Suppressor macrophage (primary cell): ENCODE results near the gene FOXO6.
A peak's percentile ranks its signal among the peaks of the same experiment; 100 is the strongest.

ENCODE experiments used
- DNase-seq, 4 experiments: peaks; one replicate each; pipeline ENCODE4 v3.0.0-alpha.2; 2020 to 2022

The FOXO6 gene

DNA sequence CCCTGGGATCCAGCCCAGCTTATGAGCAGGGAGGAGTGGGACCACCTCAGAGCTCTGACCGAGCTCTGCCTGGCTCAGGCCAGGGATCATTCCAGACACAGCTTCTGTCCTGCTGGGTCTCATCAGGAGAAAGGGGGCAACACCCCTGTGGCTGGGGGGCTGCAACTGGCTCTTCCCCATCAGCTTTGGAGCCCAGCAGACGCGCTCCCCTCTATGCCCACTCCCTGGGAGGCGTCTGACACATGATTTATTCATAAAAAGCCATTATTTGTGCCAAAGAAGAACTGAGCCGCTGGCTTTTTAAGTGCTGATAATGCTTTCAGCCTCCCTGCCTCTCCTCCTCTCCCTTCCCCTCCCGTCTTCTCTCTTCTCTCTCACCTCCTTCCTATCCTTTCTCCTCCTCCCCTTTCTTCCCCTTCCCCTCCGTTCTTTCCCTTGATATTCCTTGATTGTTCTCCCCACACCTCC is 25.0 kb downstream of the FOXO6 start:
- no peak for DNase-seq

- DNase-seq: no peak
Measured at GRCh38 chr1:41387667-41388091, 26.4 kb downstream of the FOXO6 start.

DNA sequence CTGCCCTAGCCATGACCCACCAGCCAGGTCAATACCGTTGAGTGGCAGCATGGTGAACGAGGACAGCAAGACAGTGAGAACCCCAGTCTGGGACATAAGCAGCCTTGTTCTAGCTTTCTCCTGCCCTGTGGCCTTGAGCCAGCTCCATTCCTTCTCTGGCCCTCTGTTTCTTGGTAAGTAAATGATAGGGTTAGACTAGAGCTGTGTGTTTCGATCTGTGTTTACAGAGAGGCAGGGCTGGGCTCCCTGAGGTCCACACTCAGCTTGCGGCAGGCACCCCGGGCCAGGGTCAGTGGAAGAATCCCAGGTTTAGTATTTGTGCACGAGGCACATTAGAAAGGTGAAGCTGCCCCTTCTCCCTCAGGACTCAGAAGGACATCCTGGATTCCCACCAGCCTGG is 27.3 kb downstream of the FOXO6 start:
- no peak for DNase-seq

GRCh38 chr1:41389009-41389408 is 27.8 kb downstream of the FOXO6 start:
- DNase-seq: no peak

DNA sequence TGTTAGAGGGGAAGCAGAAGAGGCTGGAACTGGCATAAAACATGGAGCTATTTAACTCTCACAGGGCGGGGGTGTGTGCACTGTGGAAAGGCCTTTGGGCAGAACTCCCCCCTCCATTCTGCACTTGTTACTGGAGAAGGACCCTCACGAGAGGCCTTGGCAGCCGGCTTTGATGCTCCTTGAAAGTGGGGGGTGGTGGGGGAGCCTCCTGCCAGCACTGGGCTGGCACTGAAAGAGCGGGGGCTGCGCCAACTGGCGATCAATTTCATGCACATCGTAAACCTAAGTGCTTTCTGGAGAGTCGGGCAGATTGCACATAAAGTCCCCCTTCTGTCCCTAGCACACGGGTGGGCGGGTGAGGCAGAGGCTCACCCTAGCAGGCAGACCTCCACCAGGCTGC is 28.9 kb downstream of the FOXO6 start:
- DNase-seq: no peak

GRCh38 chr1:41390573-41390972 is 29.3 kb downstream of the FOXO6 start:
- no peak for DNase-seq

DNA sequence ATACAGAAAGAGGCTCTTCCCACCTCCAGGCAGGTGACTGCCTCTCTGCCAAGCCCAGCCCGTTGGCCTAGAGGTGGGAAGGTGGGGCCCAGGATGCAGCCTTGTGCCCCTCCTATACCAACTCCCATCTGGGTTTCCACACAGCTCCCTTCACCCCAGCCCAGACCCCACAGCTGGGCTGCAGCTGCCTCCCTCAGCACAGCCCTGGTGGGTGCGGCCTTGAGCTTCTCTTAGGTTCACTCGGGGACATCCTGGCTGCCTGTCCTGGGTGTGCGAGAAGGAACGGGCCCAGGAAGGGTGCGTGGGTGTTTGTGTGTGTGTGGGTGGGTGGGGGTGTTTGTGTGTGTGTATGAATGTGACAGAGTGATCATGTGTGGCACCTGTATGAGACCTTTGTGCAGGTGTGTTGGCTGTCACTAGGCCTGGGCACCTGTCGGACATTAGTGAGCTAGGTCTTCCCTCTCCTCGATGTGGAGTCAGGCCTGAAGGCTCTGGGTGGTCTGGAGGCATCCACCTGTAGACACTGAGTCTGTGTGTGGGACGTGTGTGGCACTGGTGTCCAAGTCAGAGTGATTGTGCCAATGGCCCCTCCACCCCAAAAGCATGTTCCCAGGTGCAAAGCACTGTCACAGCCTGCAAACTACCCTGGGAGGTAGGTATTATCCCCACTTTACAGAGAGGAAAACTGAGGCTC is 30.7 kb downstream of the FOXO6 start:
- no peak for DNase-seq

DNA sequence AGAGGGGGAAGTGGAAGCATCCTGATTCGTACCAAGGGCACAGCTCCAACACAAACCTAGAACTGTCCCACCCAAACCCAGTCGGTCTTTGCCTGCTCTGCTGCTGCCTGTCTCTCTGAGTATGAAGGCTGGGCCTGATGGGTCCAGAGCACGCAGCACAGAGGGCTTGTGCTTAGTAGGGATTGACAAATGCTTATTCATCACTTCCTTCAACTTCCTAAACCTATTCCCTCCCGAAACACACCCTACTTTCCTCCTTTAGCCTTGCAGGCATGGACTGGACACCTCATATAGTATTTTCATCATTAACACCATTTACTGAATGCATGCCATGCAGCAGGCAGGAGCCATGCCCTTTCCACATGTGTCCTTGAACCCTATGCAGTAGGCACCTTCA is 31.3 kb downstream of the FOXO6 start:
- DNase-seq: no peak

DNA sequence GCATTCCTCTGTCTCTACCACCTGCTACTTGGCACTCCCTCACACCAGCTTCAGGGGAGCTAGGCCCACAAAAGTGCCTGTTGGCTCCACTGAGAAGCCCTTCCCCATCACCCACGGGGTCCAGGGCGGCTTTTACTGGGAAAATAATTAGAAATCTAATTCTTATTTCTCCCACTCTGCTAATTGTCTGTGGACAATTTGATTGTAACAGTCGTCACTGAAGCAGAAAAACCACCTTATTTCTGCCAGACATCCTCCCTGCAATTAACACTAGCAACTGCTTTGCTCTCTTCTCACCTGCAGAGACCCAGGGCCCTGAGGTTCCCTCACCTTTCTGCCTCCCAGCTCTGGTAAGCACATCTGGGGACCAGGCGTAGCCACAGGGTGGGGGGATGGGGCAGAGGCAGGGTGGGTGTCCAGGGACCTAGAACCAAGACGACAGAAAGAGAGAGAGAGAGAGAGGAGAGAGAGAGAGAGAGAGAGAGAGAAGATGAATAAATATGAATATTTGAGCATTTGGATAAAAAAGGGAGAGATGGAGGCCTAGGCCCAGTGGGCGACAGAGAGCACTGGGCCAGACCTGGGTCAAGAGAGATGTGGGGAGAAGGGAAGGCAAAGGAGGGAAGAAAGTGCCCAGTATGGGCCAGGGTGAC is 32.6 kb downstream of the FOXO6 start:
- DNase-seq: no peak

- no peak for DNase-seq
Measured at GRCh38 chr1:41394369-41394744, 33.1 kb downstream of the FOXO6 start.

DNA sequence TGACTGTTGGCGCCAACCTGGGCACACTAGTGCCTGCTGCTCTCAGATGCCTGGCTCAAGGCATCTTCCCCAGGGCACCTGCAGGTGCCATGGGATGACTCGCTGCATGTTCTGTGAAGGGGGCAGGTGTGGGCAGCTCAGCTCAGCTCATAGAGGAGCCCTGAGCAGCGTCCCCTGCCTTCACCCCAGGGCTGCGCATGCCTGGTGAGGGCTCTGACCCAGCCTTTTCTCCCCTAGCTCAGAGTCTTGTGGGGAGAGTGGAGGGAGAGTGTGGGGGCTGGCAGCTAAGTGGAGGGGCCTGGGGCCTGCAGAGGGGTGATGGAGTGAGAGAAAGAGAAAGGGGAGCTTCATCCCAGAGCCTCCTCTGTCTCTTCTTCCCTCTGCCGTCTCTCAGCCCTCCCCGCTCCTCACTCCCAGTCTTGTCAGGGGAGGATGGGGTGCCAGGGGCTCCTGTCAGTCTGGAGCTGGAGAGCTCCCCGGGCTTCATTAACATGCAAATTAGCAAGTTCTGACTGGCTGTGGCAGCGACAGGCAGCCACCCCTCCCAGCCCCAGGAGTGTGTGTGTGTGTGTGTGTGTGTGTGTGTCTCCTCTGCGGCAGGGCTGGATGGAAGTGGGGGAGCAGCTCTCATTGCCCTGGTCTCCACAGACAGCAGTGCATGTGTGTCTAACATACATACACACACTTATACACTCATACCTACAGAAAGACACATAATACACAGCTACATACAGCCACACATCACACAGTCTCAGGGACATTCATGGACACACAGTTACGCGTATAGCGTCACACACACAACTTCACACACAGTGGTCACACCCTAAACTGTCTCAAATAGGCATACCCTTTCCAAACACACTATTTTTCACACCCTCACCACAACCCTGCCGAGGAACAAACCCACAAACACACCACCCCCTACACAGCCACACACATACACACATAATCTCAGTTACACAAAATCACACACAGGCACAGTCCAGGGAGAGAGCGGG is 34.0 kb downstream of the FOXO6 start:
- DNase-seq: no peak

DNA sequence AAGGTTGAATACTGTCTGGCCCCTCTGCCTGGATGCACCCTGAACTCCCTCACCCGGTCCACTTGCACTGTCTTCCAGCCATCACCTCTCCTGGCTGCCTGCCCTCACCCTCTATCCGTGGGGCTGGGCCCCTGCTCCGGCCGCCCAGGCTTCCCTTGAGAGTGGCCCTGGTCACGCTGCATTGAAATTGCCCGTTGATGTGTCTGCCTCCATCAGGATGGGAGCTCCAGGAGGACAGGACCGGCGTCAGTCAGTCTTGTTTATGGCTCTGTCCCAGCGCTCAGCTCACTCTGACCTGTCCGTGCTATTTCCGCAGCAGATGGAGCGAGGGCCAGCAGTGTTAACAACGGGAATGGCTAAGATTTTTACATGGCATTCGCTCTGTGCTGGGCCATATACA is 34.9 kb downstream of the FOXO6 start:
- DNase-seq: no peak

GRCh38 chr1:41397020-41397419 is 35.8 kb downstream of the FOXO6 start:
- no peak for DNase-seq

- DNase-seq: no peak
Measured at GRCh38 chr1:41397753-41398330, 36.6 kb downstream of the FOXO6 start.

GRCh38 chr1:41399145-41399795 is 38.0 kb downstream of the FOXO6 start:
- DNase-seq: no peak

- no peak for DNase-seq
Measured at GRCh38 chr1:41400225-41400624, 39.0 kb downstream of the FOXO6 start.

- DNase-seq: no peak
Measured at GRCh38 chr1:41401899-41402298, 40.7 kb downstream of the FOXO6 start.

DNA sequence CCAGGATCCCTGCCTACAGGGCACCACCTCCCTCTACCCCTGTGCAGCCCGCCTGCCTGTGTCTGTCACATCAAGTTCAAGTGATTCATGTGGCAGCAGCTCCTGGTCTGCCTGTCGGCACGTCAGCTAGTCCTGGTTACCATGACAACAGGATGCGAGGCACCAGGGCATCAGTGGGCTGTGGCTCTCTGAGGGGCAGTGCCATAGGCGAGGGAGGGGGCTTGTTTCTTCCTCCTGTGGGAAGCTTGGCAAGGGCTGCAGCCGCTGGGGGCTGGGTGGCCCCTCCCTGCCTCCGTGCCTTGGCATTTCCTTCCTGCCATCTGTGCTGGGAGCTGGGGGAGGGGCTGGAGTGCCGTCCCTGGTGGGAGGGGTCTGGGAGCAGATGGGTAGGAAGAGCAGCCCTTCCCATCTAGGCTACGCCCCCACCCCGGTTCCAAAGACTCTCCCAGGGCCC is 43.1 kb downstream of the FOXO6 start:
- peak in 1 of 4 experiments; percentile 17 for DNase-seq

GRCh38 chr1:41407664-41408252 is 46.5 kb downstream of the FOXO6 start:
- DNase-seq: no peak

DNA sequence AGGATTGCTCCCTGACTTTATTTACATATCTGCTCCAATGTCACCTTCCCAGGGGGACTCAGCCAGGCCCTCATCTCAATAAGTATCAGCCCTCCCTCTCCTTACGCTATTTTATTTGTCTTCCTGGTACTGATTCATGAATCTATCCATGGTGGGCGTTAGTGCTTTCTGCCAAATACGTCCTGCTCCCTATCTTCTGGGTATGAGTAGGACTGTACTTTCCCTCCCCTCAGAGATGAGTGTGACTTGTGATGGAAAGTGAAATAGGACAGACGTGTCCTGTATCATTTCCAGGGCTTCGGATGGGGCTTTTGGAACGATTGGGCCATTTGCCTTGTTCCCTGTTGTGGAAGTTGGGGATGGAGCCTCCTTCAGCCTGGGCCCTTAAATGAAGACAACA is 47.5 kb downstream of the FOXO6 start:
- DNase-seq: no peak

GRCh38 chr1:41409825-41410224 is 48.6 kb downstream of the FOXO6 start:
- DNase-seq: no peak

GRCh38 chr1:41410462-41410861 is 49.2 kb downstream of the FOXO6 start:
- no peak for DNase-seq
